Kidney (tissue), 14 donors: ENCODE measurements around the gene ACER1. TPM values are rescaled to one million over a fixed set of nuclear protein-coding genes. Genes with fewer than 3 reads are reported as not detected.
A peak's percentile ranks its signal among the peaks of the same experiment; 100 is the strongest.

Source experiments
- DNase-seq, 5 donors: peaks; one replicate each; pipeline ENCODE4 v3.0.0-alpha.2; 2013 to 2020
- FAIRE-seq: peaks from 2 replicates; lab custom pipeline; 2012; peaks lifted over from hg19 to GRCh38; lab: Jason Lieb, UNC
- H3K27ac ChIP-seq, 2 donors: one replicate each; pipeline ENCODE4 v1.7.0; 2013; ENCODE audit warnings: low read depth in 2 of 2, low read length in 2 of 2, inconsistent platforms in 1 of 2
- H3K27me3 ChIP-seq: one replicate; pipeline ENCODE4 v1.7.1; 2013; ENCODE audit warnings: low read length, inconsistent platforms; ENCODE audit not compliant: control insufficient read depth, insufficient read depth
- H3K36me3 ChIP-seq, 3 donors: one replicate each; pipeline versions ENCODE4 v1.7.0 to v1.7.1; 2013; ENCODE audit warnings: low read length in 3 of 3, control low read depth in 1 of 3, inconsistent platforms in 1 of 3; ENCODE audit not compliant: insufficient read depth in 3 of 3, control insufficient read depth in 2 of 3
- H3K4me1 ChIP-seq, 3 donors: one replicate each; pipeline versions ENCODE4 v1.7.0 to v1.7.1; 2013; ENCODE audit warnings: low read length in 3 of 3, inconsistent platforms in 1 of 3, low read depth in 1 of 3; ENCODE audit not compliant: control insufficient read depth in 2 of 3, insufficient read depth in 2 of 3
- H3K4me3 ChIP-seq, 3 donors: one replicate each; pipeline versions ENCODE4 v1.7.0 to v1.8.1; 2013; ENCODE audit warnings: low read length in 3 of 3, control low read depth in 1 of 3, inconsistent platforms in 1 of 3
- H3K9ac ChIP-seq, 3 donors: one replicate each; pipeline versions ENCODE4 v1.7.0 to v1.7.1; 2013; ENCODE audit warnings: low read length in 3 of 3, control low read depth in 1 of 3, inconsistent platforms in 1 of 3
- H3K9me3 ChIP-seq, 3 donors: one replicate each; pipeline versions ENCODE4 v1.7.0 to v1.7.1; 2013; ENCODE audit warnings: low read length in 3 of 3, control low read depth in 1 of 3, inconsistent platforms in 1 of 3; ENCODE audit not compliant: control insufficient read depth in 2 of 3, insufficient read depth in 1 of 3
- intact Hi-C: fragments of 100-400 bp; cut with DNase I; formaldehyde crosslinking; loops from one replicate; pipeline ENCODE4 v1.11.1; 2022
- polyA plus RNA-seq: library from polyadenylated mRNA; stranded (reverse); fragments of 350-450 nt; fragmentation: Illumina TruSeq; extraction: RNeasy Lipid Tissue Mini Kit (QIAGEN cat#74804); gene quantifications from one replicate; pipeline ENCODE4 v1.2.3, GENCODE V29; 2014; ENCODE audit warnings: low read depth, low replicate concordance; ENCODE audit not compliant: insufficient read depth
- total RNA-seq: library from RNA; stranded (reverse); fragmentation: NEBNext Ultra II Directional; extraction: Animal tissue kit (Norgen Biotek cat#: 25700); gene quantifications from one replicate; pipeline ENCODE4 v1.2.1, GENCODE V29; 2021
- TF ChIP-seq, protein P1 (sequence below): IDR thresholded peaks from 3 replicates; pipeline ENCODE4 v1.5.1; 2012; ENCODE audit warnings: mild to moderate bottlenecking, moderate library complexity, borderline replicate concordance; ENCODE audit not compliant: insufficient read depth; ENCODE audit errors: extremely low read depth
- donor health status: control.
- donor health status: control.
- donor health status: control.
- donor health status: control.
- donor health status: control.
- donor health status: DM: yes; HTN: yes; CAD: no.
- donor health status: Normal renal cell carcinoma (clear cell type).

Gene ACER1
- total and polyA plus RNA-seq, 2 donors from 2014 or later = not detected

DNA sequence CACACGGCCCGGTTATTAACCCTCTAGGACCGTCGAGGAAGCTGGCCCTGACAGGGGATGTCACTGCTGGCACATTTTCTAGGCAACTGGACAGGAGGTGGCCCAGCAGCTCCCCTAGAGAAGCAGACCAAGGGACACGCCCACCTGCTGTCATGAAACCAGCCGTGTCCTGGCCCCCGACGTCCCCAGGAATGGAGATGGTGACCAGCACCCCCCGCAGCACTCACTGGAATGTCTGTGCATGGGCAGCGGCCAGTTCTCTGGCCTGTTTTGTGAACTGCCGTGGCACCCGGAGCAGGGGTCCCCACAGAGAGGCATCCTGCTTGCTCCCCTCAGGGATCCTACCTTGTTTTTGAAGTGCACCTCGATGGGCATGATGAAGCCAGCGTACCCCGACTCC is 71.5 kb downstream of the ACER1 start:
- FAIRE-seq = no peak
- Histone ChIP-seq H3K4me3 (no peak overlapping the region), H3K27ac (no peak overlapping the region), H3K9me3 (no peaks in the 10 kb centered on the region), H3K9ac (no peak overlapping the region), H3K36me3 (peaks cover 0 to 18% (median 12%) of the 10 kb centered on the region in 3 donors), H3K4me1 (no peaks in the 10 kb centered on the region), H3K27me3 (no peaks in the 10 kb centered on the region)
- DNase-seq = peak in 1 of 5 donors; percentile 13
- TF ChIP-seq, protein P1, sequence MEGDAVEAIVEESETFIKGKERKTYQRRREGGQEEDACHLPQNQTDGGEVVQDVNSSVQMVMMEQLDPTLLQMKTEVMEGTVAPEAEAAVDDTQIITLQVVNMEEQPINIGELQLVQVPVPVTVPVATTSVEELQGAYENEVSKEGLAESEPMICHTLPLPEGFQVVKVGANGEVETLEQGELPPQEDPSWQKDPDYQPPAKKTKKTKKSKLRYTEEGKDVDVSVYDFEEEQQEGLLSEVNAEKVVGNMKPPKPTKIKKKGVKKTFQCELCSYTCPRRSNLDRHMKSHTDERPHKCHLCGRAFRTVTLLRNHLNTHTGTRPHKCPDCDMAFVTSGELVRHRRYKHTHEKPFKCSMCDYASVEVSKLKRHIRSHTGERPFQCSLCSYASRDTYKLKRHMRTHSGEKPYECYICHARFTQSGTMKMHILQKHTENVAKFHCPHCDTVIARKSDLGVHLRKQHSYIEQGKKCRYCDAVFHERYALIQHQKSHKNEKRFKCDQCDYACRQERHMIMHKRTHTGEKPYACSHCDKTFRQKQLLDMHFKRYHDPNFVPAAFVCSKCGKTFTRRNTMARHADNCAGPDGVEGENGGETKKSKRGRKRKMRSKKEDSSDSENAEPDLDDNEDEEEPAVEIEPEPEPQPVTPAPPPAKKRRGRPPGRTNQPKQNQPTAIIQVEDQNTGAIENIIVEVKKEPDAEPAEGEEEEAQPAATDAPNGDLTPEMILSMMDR = no peak
- intact Hi-C loops = no loop called here

DNA sequence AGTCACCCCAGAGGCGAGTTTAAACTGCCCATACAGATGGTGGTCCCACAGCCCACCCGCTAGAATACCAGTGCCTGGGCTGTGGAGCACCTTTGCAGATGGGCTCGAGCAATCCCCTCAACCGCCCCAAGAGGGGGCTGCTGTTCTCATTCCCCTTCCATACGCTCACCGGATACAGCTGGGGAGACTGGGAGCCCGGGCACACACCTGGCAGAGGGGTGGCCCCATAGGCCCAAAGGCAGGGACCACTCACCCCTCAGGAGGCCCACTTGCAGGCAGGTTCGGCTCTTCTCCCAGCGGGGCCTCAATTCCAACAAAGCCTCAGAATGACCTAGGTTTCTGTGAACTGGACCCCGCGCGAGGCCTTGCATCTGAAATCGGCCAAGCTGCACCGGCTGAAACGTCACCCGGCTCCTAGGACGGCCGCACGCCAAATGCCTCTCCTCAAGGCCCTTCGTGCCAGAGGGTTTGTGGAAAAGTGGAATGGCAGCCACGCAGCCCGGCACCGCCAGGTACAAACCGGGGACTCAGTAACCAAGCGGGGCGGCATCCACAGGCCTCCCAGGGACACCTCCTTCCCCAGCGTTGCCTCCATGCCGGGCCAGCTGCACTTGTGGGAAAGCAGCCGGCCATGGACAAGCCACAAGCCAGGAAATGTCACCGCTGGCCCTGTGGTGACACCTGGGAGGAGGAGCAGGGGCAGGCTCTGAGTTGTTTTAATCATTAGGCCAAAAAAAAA is 72.3 kb downstream of the ACER1 start:
- TF ChIP-seq, protein P1 = peak; percentile 14

DNA sequence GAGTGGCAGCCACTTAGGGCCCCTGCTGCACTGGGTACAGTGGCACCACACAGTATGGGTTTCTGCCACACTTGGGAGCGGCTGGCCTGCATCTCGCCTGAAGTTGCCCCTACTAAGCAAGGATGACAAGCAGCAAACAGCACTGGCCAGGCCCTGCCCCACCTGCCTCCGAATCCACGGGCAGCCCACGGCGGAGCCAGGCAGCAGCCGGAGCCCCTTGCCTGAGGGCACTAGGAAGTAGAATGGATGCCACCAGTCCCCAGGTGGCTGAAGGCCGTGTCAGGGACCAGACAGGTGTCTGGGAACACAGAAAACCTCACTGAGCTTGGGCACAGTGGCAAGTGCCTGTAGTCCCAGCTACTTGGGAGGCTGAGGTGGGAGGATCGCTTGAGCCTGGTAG is 73.0 kb downstream of the ACER1 start:
- intact Hi-C loops = no loop called here
- no peak overlapping the region for H3K4me3 ChIP-seq
- H3K9me3 ChIP-seq = no peaks in the 10 kb centered on the region
- H3K27me3 ChIP-seq = no peaks in the 10 kb centered on the region
- TF ChIP-seq, protein P1 = no peak
- no peaks in the 10 kb centered on the region for H3K4me1 ChIP-seq
- no peak overlapping the region for H3K27ac ChIP-seq
- FAIRE-seq (no peak), DNase-seq (no peak)
- peaks cover 0 to 18% (median 12%) of the 10 kb centered on the region in 3 donors for H3K36me3 ChIP-seq
- no peak overlapping the region for H3K9ac ChIP-seq

More for the DNA sequence above, 72.3 kb downstream of the ACER1 start:
- no peak overlapping the region for H3K27ac ChIP-seq
- H3K9me3 ChIP-seq = no peaks in the 10 kb centered on the region
- no peak overlapping the region for H3K4me3 ChIP-seq
- intact Hi-C loops = no loop called here
- H3K27me3 ChIP-seq = no peaks in the 10 kb centered on the region
- FAIRE-seq (no peak), DNase-seq (peak in 2 of 5 donors; percentile 31 to 59)
- no peaks in the 10 kb centered on the region for H3K4me1 ChIP-seq
- H3K9ac ChIP-seq = no peak overlapping the region
- peaks cover 0 to 18% (median 12%) of the 10 kb centered on the region in 3 donors for H3K36me3 ChIP-seq
